H1 (cell line): ENCODE measurements around the gene FBXO38. TPM values are rescaled to one million over a fixed set of nuclear protein-coding genes. Genes with fewer than 3 reads are reported as not detected.

Source experiments
- CTCF ChIA-PET: fragments of 300-600 bp; sonication (Branson Sonifier 250); formaldehyde crosslinking; loops from one replicate; lab custom pipeline; 2021; ENCODE audit not compliant: partially characterized antibody; lab: Charles Lee
- POLR2A ChIA-PET: fragments of 300-600 bp; sonication (Branson Sonifier 250); formaldehyde crosslinking; loops from one replicate; lab custom pipeline; 2021; ENCODE audit warnings: inconsistent platforms; ENCODE audit not compliant: partially characterized antibody; lab: Charles Lee
- DNase-seq, 2 experiments: peaks; one replicate each; pipeline versions ENCODE4 v3.0.0 to v3.0.0-alpha.2; 2010 to 2022; ENCODE audit warnings: low spot score in 2 of 2, low read depth in 1 of 2, mixed read lengths in 1 of 2
- FAIRE-seq: peaks from 2 replicates; lab custom pipeline; 2011; peaks lifted over from hg19 to GRCh38; lab: Jason Lieb, UNC
- H2AFZ ChIP-seq: 2 replicates; pipeline ENCODE4 v1.8.1; 2012; ENCODE audit warnings: low read length, inconsistent platforms
- H2AK5ac ChIP-seq: 2 replicates; pipeline ENCODE4 v1.6.1; 2013; ENCODE audit warnings: low read depth, low read length
- H2BK120ac ChIP-seq: replicated peaks from 2 replicates; pipeline ENCODE3; 2013; ENCODE audit warnings: low read depth, low read length, inconsistent platforms
- H2BK12ac ChIP-seq: 2 replicates; pipeline ENCODE4 v1.6.1; 2013; ENCODE audit warnings: low read depth, low read length
- H2BK15ac ChIP-seq: 2 replicates; pipeline ENCODE4 v1.6.1; 2013; ENCODE audit warnings: low read length
- H2BK20ac ChIP-seq: 2 replicates; pipeline ENCODE4 v1.6.1; 2013; ENCODE audit warnings: low read length
- H2BK5ac ChIP-seq: 2 replicates; pipeline ENCODE4 v1.6.1; 2013; ENCODE audit warnings: low read depth, low read length
- H3K14ac ChIP-seq: 2 replicates; pipeline ENCODE4 v1.6.1; 2013; ENCODE audit warnings: inconsistent platforms; ENCODE audit not compliant: insufficient read length
- H3K18ac ChIP-seq: 2 replicates; pipeline ENCODE4 v1.6.1; 2013; ENCODE audit warnings: low read length; ENCODE audit errors: extremely low read depth
- H3K23ac ChIP-seq: 2 replicates; pipeline ENCODE4 v1.6.1; 2013; ENCODE audit warnings: inconsistent platforms; ENCODE audit not compliant: insufficient read length
- H3K23me2 ChIP-seq: 2 replicates; pipeline ENCODE4 v1.6.1; 2013; ENCODE audit warnings: low read depth, low read length
- H3K27ac ChIP-seq: 2 replicates; pipeline ENCODE4 v1.6.1; 2011; ENCODE audit warnings: low read depth, low read length, inconsistent platforms
- H3K27me3 ChIP-seq, 4 experiments: replicated peaks in 1 of 4; 1 replicate in 1 of 4; 2 replicates in 3 of 4; pipeline versions ENCODE4 v1.6.1 to v1.8.1; 2011 to 2013; ENCODE audit warnings: low read length in 3 of 4, mild to moderate bottlenecking in 3 of 4, inconsistent platforms in 2 of 4, mixed read lengths in 2 of 4, moderate library complexity in 1 of 4; ENCODE audit not compliant: control insufficient read depth in 3 of 4, insufficient read depth in 3 of 4; ENCODE audit errors: extremely low read depth in 1 of 4
- H3K36me3 ChIP-seq, 4 experiments: 2 replicates each; pipeline versions ENCODE4 v1.6.1 to v1.8.1; 2011 to 2013; ENCODE audit warnings: mild to moderate bottlenecking in 4 of 4, low read length in 3 of 4, moderate library complexity in 2 of 4, control low read depth in 1 of 4, inconsistent platforms in 1 of 4; ENCODE audit not compliant: insufficient read depth in 4 of 4, control insufficient read depth in 2 of 4
- H3K4ac ChIP-seq: replicated peaks from 2 replicates; pipeline ENCODE3; 2013; ENCODE audit warnings: low read length, low read depth, mixed read lengths, inconsistent platforms; ENCODE audit not compliant: insufficient read length
- H3K4me1 ChIP-seq, 4 experiments: replicated peaks in 1 of 4; 1 replicate in 1 of 4; 2 replicates in 3 of 4; pipeline versions ENCODE4 v1.6.1 to v1.8.1; 2011 to 2013; ENCODE audit warnings: low read length in 3 of 4, inconsistent platforms in 2 of 4, mixed read lengths in 1 of 4; ENCODE audit not compliant: insufficient read depth in 4 of 4, control insufficient read depth in 3 of 4
- H3K4me2 ChIP-seq, 2 experiments: 2 replicates each; pipeline versions ENCODE4 v1.6.1 to v1.8.1; 2011 to 2013; ENCODE audit warnings: low read depth in 2 of 2, low read length in 2 of 2, control low read depth in 1 of 2, inconsistent platforms in 1 of 2, mild to moderate bottlenecking in 1 of 2; ENCODE audit not compliant: insufficient read depth in 1 of 2
- H3K4me3 ChIP-seq, 4 experiments: fragments of 200-600, 300-600 bp in 1 of 4; sonication (generic), shearing (Covaris generic), sonication (Bioruptor Twin) in 1 of 4; 2 replicates each; pipeline versions ENCODE4 v1.5.1 to v1.8.1; 2011 to 2016; ENCODE audit warnings: low read length in 4 of 4, low read depth in 3 of 4, control low read depth in 2 of 4, inconsistent platforms in 2 of 4, mild to moderate bottlenecking in 2 of 4, mixed read lengths in 1 of 4, moderate library complexity in 1 of 4; ENCODE audit not compliant: insufficient read depth in 2 of 4; ENCODE audit errors: extremely low read depth in 1 of 4
- H3K56ac ChIP-seq: replicated peaks from 2 replicates; pipeline ENCODE3; 2013; ENCODE audit warnings: low read depth, mild to moderate bottlenecking, mixed read lengths, low read length, inconsistent platforms; ENCODE audit not compliant: insufficient read length
- H3K79me1 ChIP-seq: 2 replicates; pipeline ENCODE4 v1.6.1; 2013; ENCODE audit warnings: low read depth, low read length, control low read depth
- H3K79me2 ChIP-seq, 2 experiments: 2 replicates each; pipeline versions ENCODE4 v1.6.1 to v1.8.1; 2012 to 2013; ENCODE audit warnings: low read length in 2 of 2, mild to moderate bottlenecking in 2 of 2, inconsistent platforms in 1 of 2; ENCODE audit not compliant: insufficient read depth in 2 of 2, control insufficient read depth in 1 of 2
- H3K9ac ChIP-seq, 4 experiments: replicated peaks in 1 of 4; 1 replicate in 1 of 4; 2 replicates in 3 of 4; pipeline versions ENCODE4 v1.6.1 to v1.8.1; 2011 to 2013; ENCODE audit warnings: low read depth in 3 of 4, low read length in 3 of 4, control low read depth in 2 of 4, mild to moderate bottlenecking in 2 of 4, moderate library complexity in 2 of 4, inconsistent platforms in 1 of 4; ENCODE audit errors: extremely low read depth in 1 of 4
- H3K9me3 ChIP-seq, 2 experiments: 2 replicates each; pipeline versions ENCODE4 v1.6.1 to v1.8.1; 2012 to 2013; ENCODE audit warnings: mild to moderate bottlenecking in 2 of 2, moderate library complexity in 2 of 2, control low read depth in 1 of 2, inconsistent platforms in 1 of 2, low read depth in 1 of 2, low read length in 1 of 2, mixed read lengths in 1 of 2; ENCODE audit not compliant: insufficient read depth in 2 of 2
- H4K20me1 ChIP-seq, 2 experiments: replicated peaks in 1 of 2; 2 replicates each; pipeline versions ENCODE3 to v1.8.1; 2011 to 2013; ENCODE audit warnings: inconsistent platforms in 2 of 2, low read length in 2 of 2, mild to moderate bottlenecking in 1 of 2; ENCODE audit not compliant: insufficient read depth in 2 of 2, control insufficient read depth in 1 of 2
- H4K5ac ChIP-seq: 2 replicates; pipeline ENCODE4 v1.6.1; 2013; ENCODE audit warnings: low read length, low read depth, mixed read lengths, inconsistent platforms; ENCODE audit not compliant: insufficient read length
- H4K8ac ChIP-seq: 2 replicates; pipeline ENCODE4 v1.8.0; 2013; ENCODE audit warnings: mild to moderate bottlenecking, moderate library complexity, low read length, inconsistent platforms; ENCODE audit not compliant: insufficient read depth; ENCODE audit errors: extremely low read depth
- H4K91ac ChIP-seq: replicated peaks from 2 replicates; pipeline ENCODE3; 2013; ENCODE audit warnings: low read length, mixed read lengths, inconsistent platforms; ENCODE audit not compliant: insufficient read length
- SIX5 ChIP-seq: IDR thresholded peaks from 2 replicates; pipeline ENCODE4 v1.6.1; 2011; ENCODE audit warnings: mild to moderate bottlenecking, low read depth, low read length
- WGBS, 2 experiments: shearing (Covaris generic) in 1 of 2; methylation state at CpG; one replicate each; pipeline versions ENCODE4 v1.1.6 to v1.1.7; 2013 to 2015; ENCODE audit warnings: low lambda C conversion rate in 2 of 2, mixed read lengths in 2 of 2, inconsistent platforms in 1 of 2, low coverage in 1 of 2, missing lambda C conversion rate in 1 of 2; ENCODE audit not compliant: insufficient replicate concordance in 2 of 2, insufficient coverage in 1 of 2, insufficient read length in 1 of 2; ENCODE audit errors: extremely low coverage in 1 of 2, missing lambda C conversion rate in 1 of 2; 5-methylcytosine and 5-hydroxymethylcytosine counted together
- polyA plus RNA-seq, 7 experiments: library from polyadenylated mRNA; depleted of rRNA in 3 of 7; stranded (reverse) in 5 of 7; unstranded in 2 of 7; fragments of >200 nt in 5 of 7; fragments of 200-250 nt in 2 of 7; gene quantifications; 1 replicate in 5 of 7; 2 replicates in 1 of 7; 4 replicates in 1 of 7; pipeline versions ENCODE4 v1.2.1 to v1.2.3, GENCODE V29; 2011 to 2013; ENCODE audit warnings: missing spikeins in 2 of 7, mixed read lengths in 2 of 7
- total RNA-seq: library from RNA; stranded (reverse); fragmentation: NEBNext Ultra II Directional; extraction: Animal tissue kit (Norgen Biotek cat#: 25700); gene quantifications from 2 replicates; pipeline ENCODE4 v1.2.1, GENCODE V29; 2021

Gene FBXO38
- total and polyA plus RNA-seq, 2 of the 8 experiments (the other 6 are each of a cell fraction or from before 2014, with no cell fraction given): 9.1 to 34.3 TPM

- Histone ChIP-seq H3K56ac (no peak overlapping the region), H4K8ac (no peak overlapping the region), H3K4ac (no peak overlapping the region), H4K91ac (no peak overlapping the region), H2BK5ac (no peak overlapping the region), H3K23me2 (no peaks in the 10 kb centered on the region), H2AK5ac (no peak overlapping the region), H3K4me2 (no peak overlapping the region), H2BK12ac (no peak overlapping the region), H3K79me2 (no peaks in the 10 kb centered on the region), H2BK120ac (no peak overlapping the region), H4K20me1 (no peaks in the 10 kb centered on the region), H3K36me3 (peaks cover 12 to 67% (median 43%) of the 10 kb centered on the region in 4 experiments; a peak in 7 of 8 replicates), H2AFZ (no peak overlapping the region), H3K27ac (no peak overlapping the region), H3K4me3 (no peak overlapping the region), H2BK15ac (no peak overlapping the region), H3K9ac (no peak overlapping the region), H2BK20ac (no peak overlapping the region), H3K27me3 (no peaks in the 10 kb centered on the region), H3K18ac (no peak overlapping the region), H3K14ac (no peak overlapping the region), H3K23ac (no peak overlapping the region), H3K4me1 (no peaks in the 10 kb centered on the region), H4K5ac (no peak overlapping the region), H3K9me3 (no peaks in the 10 kb centered on the region), H3K79me1 (no peaks in the 10 kb centered on the region)
- POLR2A ChIA-PET: no interaction called here
- no peak for TF ChIP-seq SIX5
- 90 to 100% methylated on average over 1 to 7 of the region's 7 CpGs for WGBS, 2 experiments
- FAIRE-seq: no peak
- no peak for DNase-seq
- CTCF ChIA-PET: interaction anchor here (1.6 to 2.0 kb wide), 3 partner anchors 10 to 19 kb away, joined by 4 to 6 read pairs (median 5); no protein-coding TSS in a partner anchor
Observed at GRCh38 chr5:148416921-148417320, 33.2 kb downstream of the FBXO38 start.
